Purkinje cell (primary cell): Measurements from ENCODE around the gene CDK5R1. TPM values are rescaled to one million over a fixed set of nuclear protein-coding genes. Genes with fewer than 3 reads are reported as not detected.

Experiments used
- polyA plus RNA-seq: library from polyadenylated mRNA; unstranded; fragments of >200 nt; fragmentation: Nextera tagmentation; gene quantifications from 2 replicates; pipeline ENCODE4 v1.2.1, GENCODE V29; 2014

Gene CDK5R1
- polyA plus RNA-seq: 37.6 and 48.5 TPM in 2 replicates

DNA sequence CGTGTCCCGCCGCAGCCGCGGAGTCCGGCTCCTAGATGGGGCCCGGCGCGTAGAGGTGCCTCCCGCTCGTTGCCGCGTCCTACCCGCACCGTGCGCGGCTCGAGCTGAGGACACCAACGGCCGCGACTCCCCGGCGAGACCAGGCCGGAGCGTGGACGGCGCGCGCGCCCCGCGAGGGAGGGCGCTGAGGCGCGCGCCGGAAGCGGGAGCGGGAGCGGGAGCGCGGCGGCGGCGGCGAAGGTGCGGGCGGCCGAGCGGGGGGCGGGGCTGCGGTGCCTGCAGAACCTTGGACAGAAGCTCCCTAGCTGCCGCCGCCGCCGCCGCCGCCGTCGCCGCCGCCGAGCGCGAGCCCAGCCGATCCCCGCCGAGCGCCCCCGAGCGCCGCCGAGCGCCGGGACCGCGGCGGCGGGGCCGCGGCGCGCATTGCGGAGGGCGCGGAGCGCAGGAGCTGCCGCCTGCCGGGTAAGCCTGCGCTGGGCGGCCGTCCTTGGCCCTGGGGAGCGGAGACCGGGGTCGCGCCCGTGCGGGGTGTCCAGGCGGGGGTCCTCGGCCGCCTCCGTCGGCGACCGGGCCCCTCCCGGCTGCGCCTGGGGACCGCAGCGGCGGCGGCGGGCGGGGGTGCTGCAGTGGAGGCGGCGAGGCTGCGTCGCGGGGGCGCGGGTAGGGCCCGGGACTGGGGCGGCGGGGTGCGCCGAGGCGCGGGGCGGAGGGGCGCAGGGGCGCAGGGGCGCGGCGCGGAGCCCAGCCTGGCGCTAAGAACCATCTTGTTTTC is at the start of gene CDK5R1:
Gene CDK5R1 (plus strand): TSS at position 293 of the 772 bp plus-strand sequence. CDS start 628 bp downstream, outside the sequence.

DNA sequence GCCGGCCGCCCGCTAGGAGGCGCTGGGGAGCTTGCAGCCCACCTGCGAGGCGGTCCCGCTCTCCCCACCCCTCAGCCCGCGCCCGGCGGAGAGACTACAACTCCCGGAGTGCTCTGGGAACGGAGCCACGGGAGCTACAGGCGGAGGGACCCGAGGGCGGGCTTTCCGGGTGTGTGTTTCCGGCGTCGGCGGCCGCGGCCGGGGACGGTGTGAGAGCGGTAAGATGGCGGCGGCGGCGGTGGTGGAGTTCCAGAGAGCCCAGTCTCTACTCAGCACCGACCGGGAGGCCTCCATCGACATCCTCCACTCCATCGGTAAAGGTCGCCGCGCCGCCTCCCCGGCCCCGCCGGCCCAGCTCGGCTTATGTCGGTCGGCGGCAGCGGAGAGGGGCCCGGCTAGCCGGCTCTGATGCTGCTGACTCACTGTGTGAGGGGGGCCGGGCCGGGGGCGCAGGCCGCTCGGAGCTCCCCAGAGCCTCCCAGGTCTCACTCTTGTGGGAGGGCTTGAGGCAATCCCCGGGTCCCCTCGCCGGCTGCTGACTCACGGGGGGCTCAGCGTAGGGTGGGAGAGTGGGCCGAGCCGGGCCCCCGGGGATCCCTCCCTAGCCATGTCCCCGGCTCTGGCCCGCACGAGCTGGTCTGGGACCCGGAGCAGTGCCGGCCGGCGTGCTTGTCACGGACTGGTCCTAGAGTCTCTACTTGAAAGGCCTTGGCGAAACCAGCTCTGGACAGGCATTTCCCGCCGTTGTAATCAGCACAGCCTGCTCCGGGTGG is 42.3 kb upstream of the CDK5R1 start, which contains the start of gene PSMD11:
Gene PSMD11 (plus strand): TSS at position 210 of the 773 bp plus-strand sequence. CDS start 14 bp downstream, at position 224.

Other genes with a start within 250 kb of the CDK5R1 start
- gene RHBDL3, start 221.2 kb upstream of the CDK5R1 start, polyA plus RNA-seq: 0.17 TPM in 1 of 2 replicates, not detected in the other
- gene C17orf75, start 144.8 kb upstream of the CDK5R1 start, polyA plus RNA-seq: 62.4 and 68.5 TPM in 2 replicates
- gene ZNF207, start 136.8 kb upstream of the CDK5R1 start, polyA plus RNA-seq: 69.6 and 73.2 TPM in 2 replicates
- gene PSMD11, start 42.5 kb upstream of the CDK5R1 start, polyA plus RNA-seq: 143 and 181 TPM in 2 replicates